Sigmoid colon (tissue), 3 donors: ENCODE measurements around the gene KIF3B.

Experiments used
- POLR2A ChIP-seq, 2 donors: fragments of 450-650 bp; IDR thresholded peaks; one replicate each; pipeline ENCODE4 v1.6.1; 2016; ENCODE audit warnings: antibody characterized with exemption in 2 of 2, mild to moderate bottlenecking in 2 of 2, moderate library complexity in 2 of 2
- TF ChIP-seq, protein P1 (sequence below), 4 experiments: fragments of 450-650 bp in 3 of 4; fragments of 200-600 bp in 1 of 4; IDR thresholded peaks; one replicate each; pipeline ENCODE4 v1.5.1; 2016 to 2019; ENCODE audit warnings: antibody characterized with exemption in 4 of 4, mild to moderate bottlenecking in 3 of 4, moderate library complexity in 2 of 4

DNA sequence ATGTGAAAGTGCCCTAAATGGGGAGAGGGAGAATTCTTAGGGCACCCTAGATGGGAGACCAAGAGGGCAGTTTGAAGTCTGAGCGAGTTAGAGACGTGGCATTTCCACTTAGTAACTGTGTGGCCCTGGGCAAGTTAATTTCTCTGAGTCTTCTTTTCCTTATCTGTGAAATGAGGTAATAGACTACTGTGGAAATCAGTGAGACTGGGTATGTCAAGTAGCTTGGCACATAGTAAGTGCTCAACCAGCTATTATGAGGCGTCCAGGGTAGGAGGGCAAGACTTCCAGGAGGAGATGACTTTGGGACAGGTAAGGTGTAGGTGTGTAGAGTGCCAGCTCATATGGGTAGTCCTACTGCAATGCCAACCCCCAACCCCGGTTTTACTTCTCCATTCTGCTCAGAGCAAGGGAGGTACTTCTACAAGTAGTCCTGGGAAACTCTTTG lies 770 bp downstream of the KIF3B start:
- TF ChIP-seq POLR2A (IDR thresholded peaks at IDR 0.05), result no peak
- TF ChIP-seq, protein P1, sequence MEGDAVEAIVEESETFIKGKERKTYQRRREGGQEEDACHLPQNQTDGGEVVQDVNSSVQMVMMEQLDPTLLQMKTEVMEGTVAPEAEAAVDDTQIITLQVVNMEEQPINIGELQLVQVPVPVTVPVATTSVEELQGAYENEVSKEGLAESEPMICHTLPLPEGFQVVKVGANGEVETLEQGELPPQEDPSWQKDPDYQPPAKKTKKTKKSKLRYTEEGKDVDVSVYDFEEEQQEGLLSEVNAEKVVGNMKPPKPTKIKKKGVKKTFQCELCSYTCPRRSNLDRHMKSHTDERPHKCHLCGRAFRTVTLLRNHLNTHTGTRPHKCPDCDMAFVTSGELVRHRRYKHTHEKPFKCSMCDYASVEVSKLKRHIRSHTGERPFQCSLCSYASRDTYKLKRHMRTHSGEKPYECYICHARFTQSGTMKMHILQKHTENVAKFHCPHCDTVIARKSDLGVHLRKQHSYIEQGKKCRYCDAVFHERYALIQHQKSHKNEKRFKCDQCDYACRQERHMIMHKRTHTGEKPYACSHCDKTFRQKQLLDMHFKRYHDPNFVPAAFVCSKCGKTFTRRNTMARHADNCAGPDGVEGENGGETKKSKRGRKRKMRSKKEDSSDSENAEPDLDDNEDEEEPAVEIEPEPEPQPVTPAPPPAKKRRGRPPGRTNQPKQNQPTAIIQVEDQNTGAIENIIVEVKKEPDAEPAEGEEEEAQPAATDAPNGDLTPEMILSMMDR (IDR thresholded peaks at IDR 0.05), result no peak
